HepG2 (cell line): Measurements from ENCODE around the gene PRDX5. TPM values are rescaled to one million over a fixed set of nuclear protein-coding genes. Genes with fewer than 3 reads are reported as not detected.

Experiments used
- ATAD3A ChIP-seq: sonication (generic); formaldehyde crosslinking; IDR thresholded peaks from 2 replicates; pipeline ENCODE4 v1.4.0; 2020; ENCODE audit warnings: missing genetic modification reagents
- DR1 ChIP-seq: sonication (generic); formaldehyde crosslinking; IDR thresholded peaks from 2 replicates; pipeline ENCODE4 v1.8.0; 2021; ENCODE audit warnings: mild to moderate bottlenecking, missing genetic modification reagents, inconsistent platforms
- ELF4 ChIP-seq: sonication (generic); formaldehyde crosslinking; IDR thresholded peaks from 2 replicates; pipeline ENCODE4 v1.5.0; 2020; ENCODE audit warnings: missing genetic modification reagents, mild to moderate bottlenecking, moderate library complexity, borderline replicate concordance
- FOXK1 ChIP-seq: sonication (generic); formaldehyde crosslinking; IDR thresholded peaks from 2 replicates; pipeline ENCODE4 v1.4.0; 2020; ENCODE audit warnings: low read depth, missing genetic modification reagents, borderline replicate concordance
- HES4 ChIP-seq: sonication (generic); formaldehyde crosslinking; IDR thresholded peaks from 2 replicates; pipeline ENCODE4 v1.9.0; 2021; ENCODE audit warnings: mild to moderate bottlenecking, missing genetic modification reagents, borderline replicate concordance
- JDP2 ChIP-seq: sonication (generic); formaldehyde crosslinking; IDR thresholded peaks from 2 replicates; pipeline ENCODE4 v1.8.1; 2022; ENCODE audit warnings: missing genetic modification reagents, borderline replicate concordance
- JUND ChIP-seq: sonication (generic); formaldehyde crosslinking; IDR thresholded peaks from 2 replicates; pipeline ENCODE4 v1.8.0; 2022; ENCODE audit warnings: mild to moderate bottlenecking, missing genetic modification reagents
- MAFK ChIP-seq, 2 experiments: IDR thresholded peaks in 1 of 2; conservative IDR thresholded peaks in 1 of 2; 2 replicates each; pipeline ENCODE4 v1.6.1; 2011; ENCODE audit warnings: improper control_type of control experiment in 2 of 2, low read length in 2 of 2
- MEIS2 ChIP-seq: sonication (generic); formaldehyde crosslinking; IDR thresholded peaks from 2 replicates; pipeline ENCODE4 v1.9.0; 2021; ENCODE audit warnings: mild to moderate bottlenecking, missing genetic modification reagents
- MXD4 ChIP-seq: IDR thresholded peaks from 2 replicates; pipeline ENCODE4 v1.6.1; 2016; ENCODE audit warnings: mild to moderate bottlenecking, missing biosample characterization, missing genetic modification reagents
- NFIC ChIP-seq: IDR thresholded peaks from 2 replicates; pipeline ENCODE4 v1.6.1; 2012; ENCODE audit warnings: mild to moderate bottlenecking, low read length, inconsistent platforms
- RNF2 ChIP-seq: fragments of 450-650 bp; conservative IDR thresholded peaks from 2 replicates; pipeline ENCODE4 v1.6.1; 2016; ENCODE audit warnings: low read depth
- SMAD9 ChIP-seq: sonication (generic); formaldehyde crosslinking; IDR thresholded peaks from 2 replicates; pipeline ENCODE4 v1.5.1; 2020; ENCODE audit warnings: mild to moderate bottlenecking, missing genetic modification reagents
- SOX13 ChIP-seq, 3 experiments: fragments of 450-650 bp in 1 of 3; sonication (generic) in 1 of 3; formaldehyde crosslinking in 1 of 3; IDR thresholded peaks in 2 of 3; conservative IDR thresholded peaks in 1 of 3; 2 replicates each; pipeline versions ENCODE4 v1.5.0 to v1.6.1; 2016 to 2020; ENCODE audit warnings: antibody characterized with exemption in 1 of 3, mild to moderate bottlenecking in 1 of 3, missing compliant biosample characterization in 1 of 3, missing genetic modification reagents in 1 of 3, moderate library complexity in 1 of 3
- TP53 ChIP-seq: sonication (generic); formaldehyde crosslinking; conservative IDR thresholded peaks from 2 replicates; pipeline ENCODE4 v1.4.0; 2020; ENCODE audit warnings: missing genetic modification reagents
- ZNF225 ChIP-seq: sonication (generic); formaldehyde crosslinking; IDR thresholded peaks from 2 replicates; pipeline ENCODE4 v1.4.0; 2020; ENCODE audit warnings: mild to moderate bottlenecking, missing genetic modification reagents
- ZNF230 ChIP-seq: sonication (generic); formaldehyde crosslinking; IDR thresholded peaks from 2 replicates; pipeline ENCODE4 v1.4.0; 2020; ENCODE audit warnings: mild to moderate bottlenecking, missing genetic modification reagents
- ZNF383 ChIP-seq: sonication (generic); formaldehyde crosslinking; IDR thresholded peaks from 2 replicates; pipeline ENCODE4 v1.4.0; 2020; ENCODE audit warnings: missing genetic modification reagents, mild to moderate bottlenecking, borderline replicate concordance
- ZNF441 ChIP-seq: sonication (generic); formaldehyde crosslinking; IDR thresholded peaks from 2 replicates; pipeline ENCODE4 v1.7.0; 2021; ENCODE audit warnings: missing genetic modification reagents, borderline replicate concordance
- ZNF749 ChIP-seq: sonication (generic); formaldehyde crosslinking; IDR thresholded peaks from 2 replicates; pipeline ENCODE4 v1.8.0; 2022; ENCODE audit warnings: mild to moderate bottlenecking, missing genetic modification reagents, moderate library complexity, borderline replicate concordance
- ZNF781 ChIP-seq: sonication (generic); formaldehyde crosslinking; IDR thresholded peaks from 2 replicates; pipeline ENCODE4 v1.5.1; 2020; ENCODE audit warnings: borderline replicate concordance, mild to moderate bottlenecking, missing genetic modification reagents; ENCODE audit errors: not compliant biosample characterization
- polyA plus RNA-seq, 8 experiments: library from polyadenylated mRNA; depleted of rRNA in 3 of 8; stranded (reverse) in 7 of 8; unstranded in 1 of 8; fragments of >200 nt; fragmentation: Illumina TruSeq in 4 of 8; extraction: Trizol in 4 of 8; gene quantifications; 2 replicates each; pipeline versions ENCODE4 v1.2.1 to v1.2.3, GENCODE V29; 2011 to 2016; ENCODE audit warnings: low read depth in 4 of 8, missing spikeins in 1 of 8, mixed read lengths in 1 of 8; ENCODE audit not compliant: insufficient read depth in 1 of 8
- total RNA-seq, 5 experiments: library from RNA; depleted of rRNA; stranded (reverse); fragments of >200 nt; fragmentation: Illumina TruSeq; extraction: Trizol; gene quantifications; 2 replicates each; pipeline ENCODE4 v1.2.3, GENCODE V29; 2016; ENCODE audit warnings: low read depth in 1 of 5
- TF ChIP-seq, protein P1 (sequence below): conservative IDR thresholded peaks from 2 replicates; pipeline ENCODE4 v1.6.1; 2018; ENCODE audit warnings: missing genetic modification reagents
- TF ChIP-seq, protein P2 (sequence below): IDR thresholded peaks from 2 replicates; pipeline ENCODE4 v1.6.1; 2016; ENCODE audit warnings: missing genetic modification reagents, missing compliant biosample characterization
- TF ChIP-seq, protein P3 (sequence below): sonication (generic); formaldehyde crosslinking; IDR thresholded peaks from 2 replicates; pipeline ENCODE4 v1.8.0; 2022; ENCODE audit warnings: missing genetic modification reagents, mild to moderate bottlenecking, borderline replicate concordance
- TF ChIP-seq, protein P4 (sequence below): sonication (generic); formaldehyde crosslinking; IDR thresholded peaks from 2 replicates; pipeline ENCODE4 v1.4.0; 2020; ENCODE audit warnings: mild to moderate bottlenecking, missing genetic modification reagents

PRDX5 gene
- total and polyA plus RNA-seq, 2 of the 13 experiments (the other 11 are each of a cell fraction or from before 2014, with no cell fraction given): 215 to 311 TPM

DNA sequence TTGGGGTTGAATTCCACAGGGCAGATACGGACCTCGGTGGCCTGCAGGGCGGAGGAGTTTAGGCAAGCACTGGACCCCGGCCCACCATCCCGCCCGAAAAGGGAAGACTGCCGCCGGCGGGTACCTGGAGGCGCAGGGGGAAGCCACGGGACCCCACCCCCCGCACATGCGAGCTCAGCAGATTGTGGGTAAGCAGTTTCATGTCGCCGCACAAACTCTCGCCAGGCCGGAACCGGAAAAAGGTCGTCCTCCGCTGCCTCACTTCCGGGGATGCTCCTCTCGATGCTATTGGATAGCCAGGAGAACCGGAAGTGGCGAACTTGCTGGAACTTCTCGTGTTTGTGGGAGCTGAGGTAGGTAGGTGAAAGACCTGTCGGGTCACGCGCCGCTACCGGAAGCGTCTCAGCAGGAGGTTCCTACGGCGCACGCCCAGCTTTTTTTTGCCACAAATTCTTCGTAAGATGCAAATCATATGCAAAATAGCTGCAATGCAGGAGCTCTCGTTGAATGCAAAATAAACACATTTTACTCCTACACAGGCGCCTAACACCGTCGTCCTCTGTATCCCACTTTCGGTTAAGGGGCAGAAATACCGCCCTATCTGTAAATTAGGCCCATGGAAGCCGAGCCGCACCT is 478 bp upstream of the PRDX5 start, which contains the start of gene TRMT112 (continued):
- TF ChIP-seq, protein P1, sequence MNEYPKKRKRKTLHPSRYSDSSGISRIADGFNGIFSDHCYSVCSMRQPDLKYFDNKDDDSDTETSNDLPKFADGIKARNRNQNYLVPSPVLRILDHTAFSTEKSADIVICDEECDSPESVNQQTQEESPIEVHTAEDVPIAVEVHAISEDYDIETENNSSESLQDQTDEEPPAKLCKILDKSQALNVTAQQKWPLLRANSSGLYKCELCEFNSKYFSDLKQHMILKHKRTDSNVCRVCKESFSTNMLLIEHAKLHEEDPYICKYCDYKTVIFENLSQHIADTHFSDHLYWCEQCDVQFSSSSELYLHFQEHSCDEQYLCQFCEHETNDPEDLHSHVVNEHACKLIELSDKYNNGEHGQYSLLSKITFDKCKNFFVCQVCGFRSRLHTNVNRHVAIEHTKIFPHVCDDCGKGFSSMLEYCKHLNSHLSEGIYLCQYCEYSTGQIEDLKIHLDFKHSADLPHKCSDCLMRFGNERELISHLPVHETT (CRISPR knock-in tag): peak; percentile 84
- TF ChIP-seq ZNF230 (CRISPR knock-in tag) (0 out of 2 replicates have a peak, but pooled peaks have one; percentile 1), JDP2 (CRISPR knock-in tag) (no peak), SOX13 (IDR thresholded peaks at IDR 0.05) (no peak), SOX13 (CRISPR knock-in tag; conservative IDR thresholded peaks at IDR 0.05 in 1 of 2, IDR thresholded peaks at IDR 0.05 in 1 of 2) (no peak; a peak in 1 of 4 replicates), ZNF781 (CRISPR knock-in tag) (no peak), RNF2 (no peak), ZNF383 (CRISPR knock-in tag) (no peak), ZNF749 (CRISPR knock-in tag) (no peak; the same call in 1 of the 2 replicates), ELF4 (peak; percentile 92; the same call in 1 of the 2 replicates), ZNF441 (CRISPR knock-in tag) (0 out of 2 replicates have a peak, but pooled peaks have one; percentile 70), MEIS2 (no peak), MXD4 (CRISPR knock-in tag) (no peak; the same call in none of the 2 replicates), ZNF225 (CRISPR knock-in tag) (peak; percentile 81; the same call in 1 of the 2 replicates), HES4 (CRISPR knock-in tag) (no peak), FOXK1 (peak; percentile 51; the same call in 1 of the 2 replicates), ATAD3A (CRISPR knock-in tag) (no peak), TP53 (CRISPR knock-in tag) (no peak; the same call in 1 of the 2 replicates), DR1 (CRISPR knock-in tag) (peak; percentile 46; the same call in 1 of the 2 replicates), JUND (no peak), MAFK (conservative IDR thresholded peaks at IDR 0.05 in 1 of 2, IDR thresholded peaks at IDR 0.05 in 1 of 2; ENCODE audit: low read length in 2 of 2) (peak; percentile 88 to 93), SMAD9 (CRISPR knock-in tag) (no peak), NFIC (no peak)
- TF ChIP-seq, protein P2, sequence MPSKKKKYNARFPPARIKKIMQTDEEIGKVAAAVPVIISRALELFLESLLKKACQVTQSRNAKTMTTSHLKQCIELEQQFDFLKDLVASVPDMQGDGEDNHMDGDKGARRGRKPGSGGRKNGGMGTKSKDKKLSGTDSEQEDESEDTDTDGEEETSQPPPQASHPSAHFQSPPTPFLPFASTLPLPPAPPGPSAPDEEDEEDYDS (CRISPR knock-in tag): peak; percentile 35; the same call in 1 of the 2 replicates
- TF ChIP-seq, protein P3, sequence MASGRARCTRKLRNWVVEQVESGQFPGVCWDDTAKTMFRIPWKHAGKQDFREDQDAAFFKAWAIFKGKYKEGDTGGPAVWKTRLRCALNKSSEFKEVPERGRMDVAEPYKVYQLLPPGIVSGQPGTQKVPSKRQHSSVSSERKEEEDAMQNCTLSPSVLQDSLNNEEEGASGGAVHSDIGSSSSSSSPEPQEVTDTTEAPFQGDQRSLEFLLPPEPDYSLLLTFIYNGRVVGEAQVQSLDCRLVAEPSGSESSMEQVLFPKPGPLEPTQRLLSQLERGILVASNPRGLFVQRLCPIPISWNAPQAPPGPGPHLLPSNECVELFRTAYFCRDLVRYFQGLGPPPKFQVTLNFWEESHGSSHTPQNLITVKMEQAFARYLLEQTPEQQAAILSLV: peak; percentile 72
- TF ChIP-seq, protein P4, sequence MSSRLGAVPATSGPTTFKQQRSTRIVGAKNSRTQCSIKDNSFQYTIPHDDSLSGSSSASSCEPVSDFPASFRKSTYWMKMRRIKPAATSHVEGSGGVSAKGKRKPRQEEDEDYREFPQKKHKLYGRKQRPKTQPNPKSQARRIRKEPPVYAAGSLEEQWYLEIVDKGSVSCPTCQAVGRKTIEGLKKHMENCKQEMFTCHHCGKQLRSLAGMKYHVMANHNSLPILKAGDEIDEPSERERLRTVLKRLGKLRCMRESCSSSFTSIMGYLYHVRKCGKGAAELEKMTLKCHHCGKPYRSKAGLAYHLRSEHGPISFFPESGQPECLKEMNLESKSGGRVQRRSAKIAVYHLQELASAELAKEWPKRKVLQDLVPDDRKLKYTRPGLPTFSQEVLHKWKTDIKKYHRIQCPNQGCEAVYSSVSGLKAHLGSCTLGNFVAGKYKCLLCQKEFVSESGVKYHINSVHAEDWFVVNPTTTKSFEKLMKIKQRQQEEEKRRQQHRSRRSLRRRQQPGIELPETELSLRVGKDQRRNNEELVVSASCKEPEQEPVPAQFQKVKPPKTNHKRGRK (CRISPR knock-in tag): no peak
